ENCODE measurements around the gene PPARA. TPM values are rescaled to one million over a fixed set of nuclear protein-coding genes. Genes with fewer than 3 reads are reported as not detected.
"Not testable (repeated sequence)": the region's sequence is repeated elsewhere in the genome, so short reads cannot be mapped to it uniquely, and the experiment has no call there.

The PPARA gene
- total RNA-seq, 1 experiment from 2014 or later, result 1.7 TPM

GRCh38 chr22:46187862-46188261 lies 37.5 kb downstream of the PPARA start:
- no peak for DNase-seq (ENCODE audit: low spot score)

DNA sequence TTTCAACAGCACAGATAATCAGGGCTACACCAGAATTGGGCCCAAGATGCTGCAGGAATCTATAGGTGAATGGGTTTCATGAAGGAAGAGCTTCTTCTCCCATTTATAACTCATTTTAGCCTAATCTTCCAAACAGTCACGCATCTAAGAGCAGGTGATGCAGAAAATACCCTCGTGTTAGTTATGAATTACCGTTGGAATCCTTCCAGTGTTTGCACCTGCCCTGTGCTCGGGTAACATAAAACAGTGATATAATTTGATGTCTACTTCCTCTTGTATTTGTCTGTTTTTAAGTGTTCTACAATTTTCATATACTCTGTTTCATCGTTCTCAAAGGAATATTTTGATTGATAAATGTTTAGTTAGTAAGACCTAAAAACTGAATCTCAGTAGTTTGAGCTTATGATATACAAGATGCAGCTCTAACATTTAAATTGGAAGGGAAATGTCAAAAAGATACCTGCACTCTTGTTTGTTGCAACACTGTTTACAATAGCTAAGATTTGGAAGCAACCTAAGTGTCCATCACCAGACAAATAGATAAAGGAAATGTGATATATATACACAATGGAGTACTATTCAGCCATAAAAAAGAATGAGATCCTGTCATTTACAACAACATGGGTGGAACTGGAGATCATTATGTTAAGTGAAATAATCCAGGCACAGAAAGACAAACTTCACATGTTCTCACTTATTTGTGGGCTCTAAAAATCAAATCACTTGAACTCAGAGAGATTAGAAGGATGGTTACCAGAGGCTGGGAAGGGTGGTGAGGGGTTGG lies 42.1 kb downstream of the PPARA start:
- no peak for DNase-seq (ENCODE audit: low spot score)
- in situ Hi-C loops (cut with HindIII; ENCODE audit: low sequenced_read_pairs), result no loop called here

More at GRCh38 chr22:46187862-46188261, 37.5 kb downstream of the PPARA start:
- in situ Hi-C loops (cut with HindIII; ENCODE audit: low sequenced_read_pairs), result no loop called here

- DNase-seq (ENCODE audit: low spot score), result no peak
- in situ Hi-C loops (cut with HindIII; ENCODE audit: low sequenced_read_pairs), result no loop called here
Measured at GRCh38 chr22:46193898-46194310, 43.6 kb downstream of the PPARA start.

DNA sequence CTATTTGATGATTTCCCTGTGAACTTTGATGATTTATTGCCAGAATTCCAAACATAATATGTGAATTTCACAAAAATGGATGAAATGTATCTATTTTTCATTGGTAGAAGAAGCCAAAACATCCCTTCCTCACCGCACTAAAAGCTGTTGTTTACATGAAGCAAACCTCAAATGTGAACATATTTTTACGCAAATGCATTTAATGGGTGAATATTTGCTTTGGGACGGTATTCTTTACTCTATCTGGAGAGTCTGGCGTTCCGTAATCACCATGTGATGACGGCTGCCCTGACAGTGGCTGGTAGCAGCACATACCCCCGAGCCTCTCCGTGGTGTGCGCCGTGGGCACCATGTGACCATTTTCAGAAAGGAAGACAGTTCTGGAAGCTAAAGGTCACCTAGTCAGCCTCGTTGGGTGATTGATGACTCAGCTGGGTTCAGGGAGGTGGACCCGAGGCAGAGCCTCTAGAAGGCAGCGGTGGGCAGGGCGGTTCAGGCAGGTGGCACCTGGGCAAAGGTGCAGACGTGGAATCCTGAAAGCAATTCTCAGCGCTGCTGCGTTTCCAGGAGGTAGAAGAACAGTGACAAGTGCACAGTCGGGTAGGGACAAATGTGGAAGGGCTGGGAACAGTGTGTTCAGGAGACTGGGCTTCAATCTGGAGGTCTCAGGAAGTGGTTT lies 45.3 kb downstream of the PPARA start:
- in situ Hi-C loops (cut with HindIII; ENCODE audit: low sequenced_read_pairs), result no loop called here
- no peak for DNase-seq (ENCODE audit: low spot score)

GRCh38 chr22:46196278-46196677 lies 46.0 kb downstream of the PPARA start:
- in situ Hi-C loops (cut with HindIII; ENCODE audit: low sequenced_read_pairs), result no loop called here
- peak; percentile 13 for DNase-seq (ENCODE audit: low spot score)

DNA sequence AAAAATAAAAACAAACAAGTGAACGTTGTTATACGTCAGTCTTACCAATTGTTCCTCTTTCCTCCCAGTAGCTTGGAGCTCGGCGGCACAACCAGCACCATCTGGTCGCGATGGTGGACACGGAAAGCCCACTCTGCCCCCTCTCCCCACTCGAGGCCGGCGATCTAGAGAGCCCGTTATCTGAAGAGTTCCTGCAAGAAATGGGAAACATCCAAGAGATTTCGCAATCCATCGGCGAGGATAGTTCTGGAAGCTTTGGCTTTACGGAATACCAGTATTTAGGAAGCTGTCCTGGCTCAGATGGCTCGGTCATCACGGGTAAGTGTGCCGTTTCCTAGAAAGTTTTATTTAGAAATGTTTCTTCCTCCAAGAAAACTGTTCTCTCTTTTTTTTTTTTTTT lies 47.9 kb downstream of the PPARA start:
- DNase-seq (ENCODE audit: low spot score), result no peak
- in situ Hi-C loops (cut with HindIII; ENCODE audit: low sequenced_read_pairs), result no loop called here

DNA sequence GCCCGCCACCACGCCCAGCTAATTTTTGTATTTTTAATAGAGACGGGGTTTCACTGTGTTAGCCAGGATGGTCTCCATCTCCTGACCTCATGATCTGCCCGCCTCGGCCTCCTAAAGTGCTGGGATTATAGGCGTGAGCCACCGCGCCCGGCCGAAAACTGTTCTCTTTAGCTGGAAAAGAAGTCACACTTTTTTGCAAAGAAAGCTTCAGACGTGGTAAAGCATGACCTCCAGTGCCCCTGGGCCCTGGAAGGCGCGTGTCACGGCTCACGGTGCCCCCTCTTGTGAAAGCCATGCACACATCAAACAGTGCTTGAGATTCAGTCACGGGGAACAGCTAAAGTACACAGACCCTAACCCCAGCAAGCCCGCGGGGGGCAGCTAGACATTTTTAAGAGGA lies 48.5 kb downstream of the PPARA start:
- DNase-seq (ENCODE audit: low spot score); in situ Hi-C loops (cut with HindIII; ENCODE audit: low sequenced_read_pairs): not testable (repeated sequence)

DNA sequence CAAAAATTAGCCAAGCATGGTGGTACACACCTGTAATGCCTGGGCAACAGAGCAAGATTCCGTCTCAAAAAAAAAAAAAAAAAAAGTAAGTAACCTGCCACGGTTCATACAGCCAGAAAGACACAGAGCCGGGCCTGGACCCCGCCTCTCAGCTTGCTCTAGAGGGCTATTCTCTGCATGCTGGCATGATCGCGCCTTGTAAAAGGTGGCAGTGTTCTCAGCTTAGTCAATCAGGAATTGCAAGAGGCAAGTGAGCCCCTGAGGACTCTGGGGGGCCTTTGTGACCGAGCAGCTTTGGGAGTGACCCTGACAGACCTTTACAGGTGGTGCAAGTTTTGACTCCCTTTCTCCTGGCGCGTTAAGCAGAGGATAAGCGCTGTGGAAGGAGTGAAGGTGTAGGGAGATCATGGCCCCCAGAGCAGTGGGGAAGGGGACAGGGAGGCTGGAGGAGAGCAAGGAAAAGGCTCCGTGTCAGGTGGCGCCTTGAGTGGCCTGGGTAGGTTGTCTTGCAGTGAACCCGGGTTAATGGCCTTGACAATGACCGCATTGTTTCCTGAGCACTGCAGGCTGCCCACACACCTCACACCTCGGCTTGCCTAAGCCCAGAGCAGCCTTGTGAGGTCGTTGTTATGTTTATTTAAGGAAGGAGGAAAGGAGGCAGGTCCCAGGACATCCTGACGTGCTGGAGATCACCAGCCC lies 50.9 kb downstream of the PPARA start:
- in situ Hi-C loops (cut with HindIII; ENCODE audit: low sequenced_read_pairs), result no loop called here
- no peak for DNase-seq (ENCODE audit: low spot score)

- DNase-seq (ENCODE audit: low spot score), result no peak
- in situ Hi-C loops (cut with HindIII; ENCODE audit: low sequenced_read_pairs), result no loop called here
Measured at GRCh38 chr22:46202897-46203600, 52.7 kb downstream of the PPARA start.

DNA sequence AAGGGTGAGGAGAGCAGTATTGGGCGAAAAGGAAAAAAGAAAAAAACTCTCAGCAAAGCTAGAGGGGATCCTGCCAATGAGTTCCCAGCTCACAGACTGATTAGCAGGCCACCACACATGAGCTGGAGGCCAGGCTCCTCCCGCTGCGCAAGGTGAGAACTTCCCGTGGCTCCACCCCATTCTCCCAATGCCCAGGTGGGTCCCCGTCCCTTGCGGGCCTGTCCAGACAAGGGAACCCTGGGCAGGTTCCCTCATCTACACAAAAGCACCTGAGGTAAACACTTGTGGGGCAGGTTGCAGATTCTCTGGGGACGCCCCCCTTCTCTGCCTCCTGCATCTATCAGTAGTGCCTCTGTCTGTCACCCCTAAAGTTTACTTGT lies 53.3 kb downstream of the PPARA start:
- no peak for DNase-seq (ENCODE audit: low spot score)
- in situ Hi-C loops (cut with HindIII; ENCODE audit: low sequenced_read_pairs), result no loop called here

DNA sequence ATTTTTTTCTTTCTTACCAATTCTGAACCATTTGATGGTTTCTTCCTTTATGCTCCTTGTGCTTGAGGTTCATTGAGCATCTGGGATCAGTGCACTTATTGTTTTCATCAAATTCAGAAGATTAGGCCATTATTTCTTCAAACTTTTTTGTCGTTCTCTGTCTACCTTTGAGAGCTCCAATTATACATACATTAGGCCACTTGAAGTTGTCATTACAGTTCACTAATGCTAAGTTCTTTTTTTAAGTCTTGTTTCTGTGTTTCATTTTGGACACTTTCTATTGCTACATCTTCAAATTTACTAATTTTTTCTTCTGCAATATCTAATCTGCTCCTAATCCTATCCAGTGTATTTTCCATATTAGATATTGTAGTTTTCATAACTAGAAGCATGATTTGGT lies 58.9 kb downstream of the PPARA start:
- DNase-seq (ENCODE audit: low spot score), result no peak
- in situ Hi-C loops (cut with HindIII; ENCODE audit: low sequenced_read_pairs), result no loop called here

DNA sequence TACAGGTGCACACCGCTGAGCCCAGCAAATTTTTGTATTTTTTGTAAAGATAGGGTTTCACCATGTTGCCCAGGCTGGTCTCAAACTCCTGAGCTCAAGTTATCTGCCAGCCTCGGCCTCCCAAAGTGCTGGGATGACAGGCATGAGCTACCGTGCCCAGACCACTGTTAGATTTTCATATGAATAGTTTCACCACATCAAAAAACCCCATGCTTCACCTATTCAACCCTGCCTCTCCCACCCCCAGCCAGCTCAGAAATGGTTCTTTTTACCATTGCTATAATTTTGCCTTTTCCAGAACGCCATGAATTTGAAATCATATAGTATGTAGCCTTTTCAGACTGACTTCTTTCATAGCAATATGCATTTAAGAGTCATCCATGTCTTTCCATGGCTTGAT lies 61.9 kb downstream of the PPARA start:
- in situ Hi-C loops (cut with HindIII; ENCODE audit: low sequenced_read_pairs), result no loop called here

DNA sequence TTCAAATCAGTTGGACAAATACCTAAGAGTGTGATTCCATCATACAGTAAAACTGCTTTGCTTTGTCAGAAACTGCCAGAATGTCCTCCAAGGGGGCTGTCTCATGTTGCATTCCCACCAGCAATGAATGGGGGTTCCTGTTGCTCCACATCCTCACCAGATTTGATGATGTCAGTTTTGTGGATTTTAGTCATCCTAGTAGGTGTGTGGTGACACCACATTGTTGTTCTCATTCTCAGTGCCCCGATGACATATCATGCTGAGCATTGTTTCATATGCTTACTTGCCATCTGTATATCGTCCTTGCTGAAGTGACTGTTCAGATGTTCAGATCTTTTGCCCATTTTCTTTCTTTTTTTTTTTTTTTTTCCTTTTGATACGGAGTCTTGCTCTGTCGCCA lies 62.7 kb downstream of the PPARA start:
- DNase-seq (ENCODE audit: low spot score), result no peak
- in situ Hi-C loops (cut with HindIII; ENCODE audit: low sequenced_read_pairs), result no loop called here

More for the DNA sequence above, 61.9 kb downstream of the PPARA start:
- no peak for DNase-seq (ENCODE audit: low spot score)

DNA sequence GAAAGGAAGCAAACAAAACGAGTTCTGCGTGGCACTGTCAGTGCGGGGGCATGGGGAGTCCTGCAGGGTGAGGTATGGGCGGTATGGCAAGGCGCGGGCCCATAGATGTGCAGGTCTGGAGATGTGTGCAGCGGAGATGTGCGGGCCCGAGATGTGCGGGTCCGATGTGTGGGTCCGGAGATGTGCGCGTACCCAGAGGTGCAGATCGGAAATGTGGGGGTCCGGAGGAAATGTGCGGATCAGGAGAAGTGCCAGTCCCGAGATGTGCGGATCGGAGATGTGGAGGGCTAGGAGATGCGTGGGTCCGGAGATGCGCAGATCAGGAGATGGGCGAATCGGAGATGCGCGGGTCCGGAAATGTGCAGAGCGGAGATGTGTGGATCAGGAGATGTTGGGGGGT lies 63.8 kb downstream of the PPARA start:
- in situ Hi-C loops (cut with HindIII; ENCODE audit: low sequenced_read_pairs), result no loop called here
- no peak for DNase-seq (ENCODE audit: low spot score)

GRCh38 chr22:46214616-46215015 lies 64.3 kb downstream of the PPARA start:
- in situ Hi-C loops (cut with HindIII; ENCODE audit: low sequenced_read_pairs), result no loop called here
- no peak for DNase-seq (ENCODE audit: low spot score)

DNA sequence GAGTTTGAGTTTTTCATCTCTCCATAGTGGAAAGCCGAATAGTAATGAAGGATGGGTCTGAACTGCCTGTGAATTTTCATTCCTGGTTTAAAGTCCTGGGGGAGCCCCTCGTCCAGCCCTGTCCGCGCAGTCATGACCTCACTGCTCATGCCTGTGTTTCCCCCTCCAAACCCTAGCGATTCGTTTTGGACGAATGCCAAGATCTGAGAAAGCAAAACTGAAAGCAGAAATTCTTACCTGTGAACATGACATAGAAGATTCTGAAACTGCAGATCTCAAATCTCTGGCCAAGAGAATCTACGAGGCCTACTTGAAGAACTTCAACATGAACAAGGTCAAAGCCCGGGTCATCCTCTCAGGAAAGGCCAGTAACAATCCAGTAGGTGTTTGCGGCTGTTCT lies 69.3 kb downstream of the PPARA start:
- DNase-seq (ENCODE audit: low spot score), result no peak
- in situ Hi-C loops (cut with HindIII; ENCODE audit: low sequenced_read_pairs), result no loop called here

GRCh38 chr22:46220921-46221320 lies 70.6 kb downstream of the PPARA start:
- in situ Hi-C loops (cut with HindIII; ENCODE audit: low sequenced_read_pairs), result no loop called here

GRCh38 chr22:46224044-46224897 lies 73.9 kb downstream of the PPARA start:
- in situ Hi-C loops (cut with HindIII; ENCODE audit: low sequenced_read_pairs), result no loop called here
- DNase-seq (ENCODE audit: low spot score), result no peak

More at GRCh38 chr22:46220921-46221320, 70.6 kb downstream of the PPARA start:
- no peak for DNase-seq (ENCODE audit: low spot score)

- in situ Hi-C loops (cut with HindIII; ENCODE audit: low sequenced_read_pairs), result no loop called here
- no peak for DNase-seq (ENCODE audit: low spot score)
Measured at GRCh38 chr22:46224898-46225290, 74.6 kb downstream of the PPARA start.
